SJCRH30 (cell line): ENCODE results near the gene MAGI2. TPM values are rescaled to one million over a fixed set of nuclear protein-coding genes. Genes with fewer than 3 reads are reported as not detected.

Experiments
- DNase-seq, 2 experiments: peaks; one replicate each; pipeline ENCODE4 v3.0.0-alpha.2; 2015 to 2020
- H3K27ac ChIP-seq: fragments of 250-450 bp; sonication (Bioruptor Pico); 2 replicates; pipeline ENCODE4 v1.5.1; 2020; ENCODE audit warnings: mild to moderate bottlenecking, moderate library complexity
- H3K27me3 ChIP-seq: fragments of 250-450 bp; sonication (Bioruptor Pico); 2 replicates; pipeline ENCODE4 v1.5.1; 2020; ENCODE audit warnings: mild to moderate bottlenecking, moderate library complexity
- H3K36me3 ChIP-seq: fragments of 250-450 bp; sonication (Bioruptor Pico); 2 replicates; pipeline ENCODE4 v1.5.1; 2020; ENCODE audit warnings: mild to moderate bottlenecking, moderate library complexity
- H3K4me1 ChIP-seq: fragments of 250-450 bp; sonication (Bioruptor Pico); 2 replicates; pipeline ENCODE4 v1.5.1; 2020; ENCODE audit warnings: mild to moderate bottlenecking, moderate library complexity
- H3K4me3 ChIP-seq: fragments of 250-450 bp; sonication (Bioruptor Pico); 2 replicates; pipeline ENCODE4 v1.5.1; 2020; ENCODE audit warnings: mild to moderate bottlenecking, moderate library complexity
- H3K9me3 ChIP-seq: fragments of 250-450 bp; sonication (Bioruptor Pico); replicated peaks from 2 replicates; pipeline ENCODE4 v1.5.1; 2020; ENCODE audit warnings: mild to moderate bottlenecking, moderate library complexity
- total RNA-seq: library from RNA; depleted of rRNA; stranded (reverse); fragments of >200 nt; shearing (Covaris generic); gene quantifications from 2 replicates; pipeline ENCODE4 v1.2.3, GENCODE V29; 2014

The MAGI2 gene
- total RNA-seq, 1 experiment from 2014 or later: 2.4 TPM

DNA sequence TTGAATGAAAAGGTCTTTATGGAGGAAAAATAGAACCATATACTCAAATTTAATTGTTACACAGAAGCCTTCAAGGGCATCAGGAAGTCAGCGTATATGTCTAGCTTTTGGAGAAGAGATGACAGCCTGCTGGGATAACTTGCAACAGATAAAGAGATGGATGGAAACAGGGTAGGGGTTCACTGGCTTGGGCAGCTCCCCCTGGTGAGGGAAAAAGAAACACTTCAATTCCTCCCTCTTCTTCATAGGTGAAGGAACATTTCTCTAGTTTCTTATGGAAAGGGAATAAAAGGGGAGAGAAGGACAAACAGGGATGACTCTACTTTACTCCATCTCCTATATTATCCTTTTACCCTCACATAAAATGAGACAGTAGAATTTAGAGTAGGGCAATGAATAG is 1019.2 kb downstream of the MAGI2 start:
- Histone ChIP-seq H3K9me3 (no peaks in the 10 kb centered on the region), H3K27me3 (no peaks in the 10 kb centered on the region), H3K27ac (no peak overlapping the region), H3K4me1 (no peaks in the 10 kb centered on the region), H3K4me3 (no peak overlapping the region), H3K36me3 (no peaks in the 10 kb centered on the region)
- DNase-seq: no peak

DNA sequence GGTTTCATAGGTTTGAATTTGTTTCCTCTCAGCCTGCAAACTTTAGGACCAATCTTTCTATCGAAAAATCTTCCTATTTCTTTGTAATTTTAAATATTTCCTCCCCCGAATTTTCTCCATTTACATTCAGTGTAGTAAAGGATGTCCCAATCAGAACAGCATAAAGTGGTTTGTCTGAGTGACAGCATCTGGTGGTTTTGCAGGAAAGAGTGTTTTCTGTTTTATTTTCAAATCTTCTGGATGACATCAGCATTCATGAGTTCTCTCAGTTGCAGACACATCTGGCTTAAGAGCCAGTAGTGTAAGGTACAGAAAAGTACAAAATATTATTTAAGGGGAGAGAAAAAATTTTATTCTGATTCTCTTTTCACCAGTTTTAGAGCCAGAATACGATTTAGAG is 1020.0 kb downstream of the MAGI2 start:
- Histone ChIP-seq H3K4me1 (no peaks in the 10 kb centered on the region), H3K4me3 (no peak overlapping the region), H3K9me3 (no peaks in the 10 kb centered on the region), H3K36me3 (no peaks in the 10 kb centered on the region), H3K27me3 (no peaks in the 10 kb centered on the region), H3K27ac (no peak overlapping the region)
- no peak for DNase-seq

DNA sequence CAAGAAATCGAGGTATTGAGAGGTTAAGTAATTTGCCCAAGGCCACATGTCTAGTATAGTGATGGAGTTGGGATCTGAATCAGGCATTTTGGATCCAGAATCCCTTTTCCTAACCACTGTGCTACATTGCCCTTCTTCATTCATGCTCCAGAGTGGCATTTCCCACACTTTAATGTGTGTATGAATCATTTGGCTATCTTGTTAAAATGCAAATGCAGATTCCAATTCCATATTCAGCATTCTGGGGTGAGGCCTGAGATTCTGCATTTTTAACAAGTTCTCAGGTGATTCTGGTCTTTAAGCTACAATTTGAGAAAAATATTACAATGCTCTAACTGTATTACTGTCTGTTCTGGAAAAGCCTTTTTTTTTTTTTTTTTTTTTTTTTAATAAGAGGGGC is 1023.6 kb downstream of the MAGI2 start:
- H3K27me3 ChIP-seq: no peaks in the 10 kb centered on the region
- no peaks in the 10 kb centered on the region for H3K9me3 ChIP-seq
- no peaks in the 10 kb centered on the region for H3K4me1 ChIP-seq
- no peaks in the 10 kb centered on the region for H3K36me3 ChIP-seq
- H3K27ac ChIP-seq: no peak overlapping the region
- no peak overlapping the region for H3K4me3 ChIP-seq
- no peak for DNase-seq

DNA sequence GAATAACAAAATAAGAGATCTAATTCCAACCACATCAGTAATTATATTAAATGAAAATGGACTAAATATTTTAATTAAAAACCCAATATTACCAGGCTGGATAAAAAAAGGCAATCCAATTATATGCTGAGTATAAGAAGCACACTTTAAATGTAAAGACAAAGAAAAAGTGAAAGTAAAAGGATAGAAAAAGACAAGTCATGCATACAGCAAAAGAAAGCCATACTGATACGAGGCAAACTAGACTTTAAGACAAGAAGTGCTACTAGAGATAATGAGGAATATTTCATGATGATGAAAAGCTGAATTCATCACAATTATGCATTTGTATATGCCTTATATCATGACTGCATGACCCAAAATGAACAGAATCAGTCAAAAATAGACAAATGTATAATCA is 1026.3 kb downstream of the MAGI2 start:
- no peaks in the 10 kb centered on the region for H3K9me3 ChIP-seq
- H3K4me3 ChIP-seq: no peak overlapping the region
- H3K36me3 ChIP-seq: no peaks in the 10 kb centered on the region
- no peaks in the 10 kb centered on the region for H3K4me1 ChIP-seq
- no peak overlapping the region for H3K27ac ChIP-seq
- no peaks in the 10 kb centered on the region for H3K27me3 ChIP-seq
- no peak for DNase-seq

DNA sequence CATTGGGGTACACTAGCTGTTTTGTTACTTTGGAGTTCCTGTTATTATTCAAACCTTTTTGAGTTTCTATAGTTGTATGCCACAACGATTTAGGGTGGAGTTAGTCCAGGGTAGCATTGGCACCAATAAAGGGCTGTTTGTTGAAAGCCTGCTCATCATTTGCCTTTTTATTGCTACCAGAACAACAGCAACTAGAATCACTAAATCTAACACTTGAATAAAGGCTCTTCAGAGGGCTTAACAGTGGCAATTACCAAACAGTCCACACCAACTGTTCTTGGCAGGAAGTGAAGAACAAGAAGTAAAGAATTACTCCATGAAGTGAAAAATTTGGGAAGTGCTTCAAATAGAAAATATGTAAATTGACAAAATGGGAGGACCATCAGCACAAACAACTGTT is 1033.5 kb downstream of the MAGI2 start:
- no peak for DNase-seq
- no peaks in the 10 kb centered on the region for H3K27me3 ChIP-seq
- H3K4me1 ChIP-seq: no peaks in the 10 kb centered on the region
- H3K9me3 ChIP-seq: no peaks in the 10 kb centered on the region
- H3K27ac ChIP-seq: no peak overlapping the region
- no peaks in the 10 kb centered on the region for H3K36me3 ChIP-seq
- no peak overlapping the region for H3K4me3 ChIP-seq

DNA sequence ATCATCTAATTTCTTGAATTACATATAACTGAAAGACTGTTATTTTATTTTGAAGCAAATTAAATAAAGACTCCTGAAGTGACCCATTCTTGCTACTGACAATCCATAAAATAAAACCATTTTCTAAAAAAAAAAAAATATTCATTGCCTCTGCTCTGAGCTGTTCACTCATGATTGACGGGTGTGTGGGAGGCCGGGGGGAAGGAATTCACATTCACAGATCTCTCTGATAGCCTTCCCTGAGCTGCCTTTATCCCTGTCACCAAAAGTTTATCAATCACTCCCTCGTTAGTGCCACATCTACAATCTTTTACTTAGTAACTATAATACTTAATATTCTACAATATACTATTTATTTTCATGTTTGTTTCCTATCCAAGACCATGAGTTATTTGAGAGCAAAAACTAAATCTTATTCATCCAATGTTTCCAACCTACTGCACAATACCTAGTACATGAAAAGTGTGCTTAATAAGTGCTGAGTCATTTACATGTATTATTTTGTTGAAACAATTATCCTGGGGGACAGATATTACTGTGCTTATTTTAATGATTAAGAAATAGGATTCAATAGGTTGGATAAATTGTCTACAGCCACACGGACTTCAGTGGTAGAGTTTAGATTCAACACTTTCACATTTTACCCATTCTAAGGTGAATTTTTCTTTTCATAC is 1036.2 kb downstream of the MAGI2 start:
- no peak overlapping the region for H3K4me3 ChIP-seq
- DNase-seq: no peak
- H3K27me3 ChIP-seq: no peaks in the 10 kb centered on the region
- H3K9me3 ChIP-seq: no peaks in the 10 kb centered on the region
- no peak overlapping the region for H3K27ac ChIP-seq
- H3K36me3 ChIP-seq: no peaks in the 10 kb centered on the region
- no peaks in the 10 kb centered on the region for H3K4me1 ChIP-seq

DNA sequence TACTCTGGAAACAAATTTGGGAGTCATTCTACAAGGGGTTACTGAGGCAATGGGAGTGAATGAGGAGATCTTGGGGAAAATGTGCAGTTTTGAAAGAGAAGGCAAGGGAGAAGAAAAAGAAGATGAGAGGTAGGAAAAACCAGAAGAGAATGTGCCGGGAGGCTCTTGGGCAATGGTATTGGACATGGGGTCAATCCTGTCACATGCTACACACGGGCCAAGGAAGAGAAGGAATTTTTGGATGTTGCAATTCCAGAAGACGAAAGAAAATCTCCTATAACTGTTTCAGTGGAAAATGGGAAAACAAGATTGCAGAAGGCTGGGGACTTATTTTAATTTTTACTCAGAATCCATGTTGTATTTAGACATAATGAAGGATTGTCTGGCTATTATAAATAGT is 1039.9 kb downstream of the MAGI2 start:
- Histone ChIP-seq H3K27ac (no peak overlapping the region), H3K27me3 (no peaks in the 10 kb centered on the region), H3K36me3 (no peaks in the 10 kb centered on the region), H3K4me1 (no peaks in the 10 kb centered on the region), H3K4me3 (no peak overlapping the region), H3K9me3 (no peaks in the 10 kb centered on the region)
- no peak for DNase-seq

DNA sequence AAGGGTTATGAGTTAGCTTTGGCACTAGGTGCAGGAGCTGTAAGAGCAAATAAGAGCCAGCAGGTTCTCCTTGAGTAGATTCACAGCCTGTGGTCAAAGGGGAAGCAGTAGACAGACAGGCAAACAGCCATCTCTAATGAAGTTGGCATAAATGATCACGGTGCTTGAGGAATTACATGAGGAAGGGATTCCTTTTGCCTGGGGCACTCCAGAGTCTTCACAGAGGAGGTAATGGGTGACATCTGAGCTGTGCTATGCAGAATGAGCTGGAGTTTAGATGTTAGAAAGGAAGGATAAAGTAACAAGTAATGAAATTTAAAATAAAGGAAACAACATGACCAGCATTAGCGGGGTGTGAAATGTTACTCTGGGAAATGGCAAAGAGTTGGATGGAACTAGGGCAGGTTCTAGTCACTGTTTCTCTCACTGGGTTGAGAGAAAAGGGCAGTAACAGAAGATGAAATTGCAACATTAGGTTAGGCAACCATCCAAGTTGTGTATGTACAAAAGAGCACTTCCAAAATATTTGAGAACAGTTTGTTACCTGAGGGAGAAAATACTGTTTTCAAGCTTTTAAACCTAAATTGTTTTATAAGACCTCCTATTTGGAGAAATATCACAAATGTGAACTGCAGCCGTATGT is 1041.1 kb downstream of the MAGI2 start:
- no peak for DNase-seq
- Histone ChIP-seq H3K4me3 (no peak overlapping the region), H3K9me3 (no peaks in the 10 kb centered on the region), H3K4me1 (no peaks in the 10 kb centered on the region), H3K27me3 (no peaks in the 10 kb centered on the region), H3K36me3 (no peaks in the 10 kb centered on the region), H3K27ac (no peak overlapping the region)

DNA sequence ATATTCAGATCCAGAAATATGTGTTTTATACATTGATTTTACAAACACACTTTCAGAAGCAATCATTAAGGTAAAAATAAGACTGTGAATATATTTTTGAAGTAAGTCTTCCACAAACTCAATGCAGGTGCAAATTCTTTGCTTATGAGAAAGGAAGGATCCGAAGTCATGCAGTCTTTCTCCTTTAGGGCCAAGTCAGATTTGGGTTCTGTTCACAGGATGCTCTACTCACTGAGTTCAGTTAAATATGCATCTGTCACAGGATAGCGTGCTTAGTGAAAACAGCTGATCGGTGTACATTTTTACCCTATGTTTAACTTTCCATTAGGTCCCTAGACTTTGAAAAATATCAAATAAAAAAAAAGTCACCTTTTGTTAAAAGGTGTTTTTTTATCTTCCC is 1046.4 kb downstream of the MAGI2 start:
- DNase-seq: no peak
- H3K9me3 ChIP-seq: no peaks in the 10 kb centered on the region; the same call in 1 of the 2 replicates
- no peaks in the 10 kb centered on the region for H3K36me3 ChIP-seq
- H3K4me1 ChIP-seq: no peaks in the 10 kb centered on the region
- H3K27ac ChIP-seq: no peak overlapping the region
- H3K4me3 ChIP-seq: no peak overlapping the region
- H3K27me3 ChIP-seq: no peaks in the 10 kb centered on the region

DNA sequence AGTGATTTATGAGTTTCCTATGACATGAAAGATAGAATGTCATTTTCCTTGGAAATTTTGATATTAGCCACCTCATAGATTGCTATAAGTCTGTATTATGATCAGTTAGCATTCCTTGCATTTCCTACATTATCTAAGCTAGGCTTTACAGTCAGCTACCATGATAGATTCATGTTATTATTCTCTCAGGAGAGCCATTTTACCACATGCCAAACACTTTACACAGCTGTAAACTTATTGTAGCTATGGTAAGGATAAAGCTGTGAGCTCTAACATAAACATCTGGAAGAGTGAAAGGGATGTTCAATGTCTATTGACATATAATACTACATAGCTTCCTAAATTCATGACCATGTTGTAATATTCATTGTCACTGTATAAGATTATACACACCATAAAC is 1046.9 kb downstream of the MAGI2 start:
- Histone ChIP-seq H3K4me3 (no peak overlapping the region), H3K27ac (no peak overlapping the region), H3K27me3 (no peaks in the 10 kb centered on the region), H3K4me1 (no peaks in the 10 kb centered on the region), H3K36me3 (no peaks in the 10 kb centered on the region), H3K9me3 (no peaks in the 10 kb centered on the region; the same call in 1 of the 2 replicates)
- DNase-seq: no peak

DNA sequence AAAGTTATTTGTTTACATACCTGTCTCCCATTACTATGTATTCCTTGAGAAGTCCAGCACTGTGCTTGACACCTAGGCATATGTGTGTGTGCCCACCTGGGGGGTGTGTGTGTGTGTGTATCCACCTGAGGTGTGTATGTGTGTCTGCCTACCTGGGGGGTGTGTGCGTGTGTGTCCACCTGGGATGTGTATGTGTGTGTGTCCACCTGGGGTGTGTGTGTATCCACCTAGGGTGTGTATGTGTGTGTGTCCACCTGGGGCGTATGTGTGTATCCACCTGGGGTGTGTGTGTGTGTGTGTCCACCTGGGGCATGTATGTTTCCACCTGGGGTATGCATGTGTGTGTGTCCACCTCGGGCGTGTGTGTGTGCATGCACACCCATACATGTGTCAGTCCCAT is 1051.4 kb downstream of the MAGI2 start:
- Histone ChIP-seq H3K27ac (no peak overlapping the region), H3K4me3 (no peak overlapping the region), H3K9me3 (no peaks in the 10 kb centered on the region; the same call in 1 of the 2 replicates), H3K36me3 (no peaks in the 10 kb centered on the region), H3K27me3 (no peaks in the 10 kb centered on the region), H3K4me1 (peaks cover 7% of the 10 kb centered on the region; the same call in 1 of the 2 replicates)
- DNase-seq: no peak

DNA sequence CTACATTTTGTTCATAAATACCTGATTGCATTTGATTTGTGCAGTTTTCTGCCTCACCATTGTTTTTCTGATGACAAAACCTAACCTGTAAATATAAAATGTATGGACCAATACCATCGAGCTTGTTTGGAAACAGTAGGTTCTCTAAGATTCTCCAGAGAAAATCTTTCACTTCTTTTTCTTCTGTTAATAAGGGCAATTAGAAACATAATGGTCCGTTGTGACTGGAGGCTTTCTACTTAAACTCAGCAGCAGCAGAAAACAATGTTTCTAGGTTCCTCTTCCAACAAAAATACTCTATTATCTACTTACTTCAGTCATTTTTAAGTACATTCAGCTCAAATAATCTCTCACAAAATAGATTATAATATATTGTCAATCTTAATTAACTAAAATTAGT is 1053.4 kb downstream of the MAGI2 start:
- H3K27ac ChIP-seq: no peak overlapping the region
- DNase-seq: no peak
- H3K4me3 ChIP-seq: no peak overlapping the region
- peaks cover 7% of the 10 kb centered on the region; the same call in 1 of the 2 replicates for H3K4me1 ChIP-seq
- H3K27me3 ChIP-seq: no peaks in the 10 kb centered on the region
- H3K9me3 ChIP-seq: no peaks in the 10 kb centered on the region
- no peaks in the 10 kb centered on the region for H3K36me3 ChIP-seq

DNA sequence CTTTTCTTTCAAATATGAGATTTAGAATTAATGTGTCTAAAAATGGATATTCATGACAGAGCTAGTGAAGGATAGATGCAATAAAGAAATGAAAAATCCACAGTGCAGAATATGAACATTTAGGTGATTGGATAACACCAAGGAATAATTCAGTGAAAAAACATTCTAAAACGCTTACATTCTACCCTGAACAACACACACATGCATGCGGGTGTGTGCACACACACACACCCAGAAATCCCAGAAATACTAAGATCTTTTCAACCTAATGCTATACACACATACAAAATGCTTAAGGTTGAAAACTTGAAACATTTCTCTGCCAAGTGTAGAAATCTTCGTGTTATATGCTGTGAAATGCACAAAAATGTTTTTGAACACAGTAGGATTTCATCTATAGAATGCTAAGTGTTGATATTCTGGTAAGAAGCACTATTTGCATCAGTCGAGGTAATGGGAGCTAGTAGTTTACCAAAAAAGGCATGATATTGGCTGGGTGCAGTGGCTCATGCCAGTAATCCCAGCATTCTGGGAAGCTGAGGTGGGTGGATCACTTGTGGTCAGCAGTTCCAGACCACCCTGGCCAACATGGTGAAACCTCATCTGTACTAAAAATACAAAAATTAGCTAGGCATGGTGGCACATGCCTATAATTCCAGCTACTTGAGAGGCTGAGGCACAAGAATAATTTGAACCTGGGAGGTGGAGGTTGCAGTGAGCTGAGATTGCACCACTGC is 1054.3 kb downstream of the MAGI2 start:
- Histone ChIP-seq H3K9me3 (no peaks in the 10 kb centered on the region), H3K27ac (no peak overlapping the region), H3K4me1 (peaks cover 7% of the 10 kb centered on the region; the same call in 1 of the 2 replicates), H3K4me3 (no peak overlapping the region), H3K27me3 (no peaks in the 10 kb centered on the region), H3K36me3 (no peaks in the 10 kb centered on the region)
- peak; percentile 26 to 39 for DNase-seq

DNA sequence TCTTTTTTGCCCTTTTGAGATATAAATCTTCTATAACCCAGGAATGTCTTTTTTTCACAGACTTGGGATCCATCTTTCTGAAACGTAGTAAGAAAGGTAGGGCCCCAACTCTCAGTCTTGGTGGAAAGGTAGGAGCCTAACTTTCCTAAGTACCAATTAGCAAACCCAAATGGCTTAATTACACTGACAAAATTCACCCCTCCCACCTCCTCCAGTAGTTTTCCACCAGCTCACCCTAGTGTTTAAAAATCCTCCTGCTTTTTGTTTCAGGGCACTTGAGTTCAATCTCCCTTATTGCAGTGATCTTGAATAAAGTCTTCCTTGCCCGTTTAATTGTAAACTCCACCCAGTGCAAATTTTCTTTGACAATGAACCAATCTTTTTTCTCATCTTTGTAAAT is 1054.9 kb downstream of the MAGI2 start:
- Histone ChIP-seq H3K36me3 (no peaks in the 10 kb centered on the region), H3K4me1 (peaks cover 7% of the 10 kb centered on the region; the same call in 1 of the 2 replicates), H3K4me3 (no peak overlapping the region), H3K27me3 (no peaks in the 10 kb centered on the region), H3K27ac (no peak overlapping the region), H3K9me3 (no peaks in the 10 kb centered on the region)
- no peak for DNase-seq

DNA sequence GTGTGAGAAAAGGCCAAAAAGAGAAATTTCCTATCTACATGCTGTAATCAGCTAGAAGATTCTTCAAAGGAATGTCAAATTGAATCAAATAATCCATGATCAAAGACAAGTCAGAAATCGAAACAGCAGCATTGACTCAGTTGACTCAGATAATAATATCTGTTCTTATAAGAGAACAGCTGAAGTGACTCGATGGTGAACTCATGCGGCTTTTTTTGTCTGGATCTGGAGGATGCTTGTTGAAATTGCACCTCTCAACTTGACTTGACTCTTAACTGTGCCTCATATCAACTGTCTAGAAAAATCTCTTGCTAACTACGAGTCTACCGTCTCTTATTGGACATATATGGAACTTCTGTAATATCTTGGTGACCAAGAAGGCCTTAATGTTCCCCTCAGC is 1055.4 kb downstream of the MAGI2 start:
- DNase-seq: no peak
- H3K27ac ChIP-seq: no peak overlapping the region
- no peaks in the 10 kb centered on the region for H3K36me3 ChIP-seq
- H3K4me1 ChIP-seq: peaks cover 7% of the 10 kb centered on the region; the same call in 1 of the 2 replicates
- no peaks in the 10 kb centered on the region for H3K27me3 ChIP-seq
- H3K9me3 ChIP-seq: no peaks in the 10 kb centered on the region
- H3K4me3 ChIP-seq: no peak overlapping the region
